ENCODE results near the gene CD101. TPM values are rescaled to one million over a fixed set of nuclear protein-coding genes. Genes with fewer than 3 reads are reported as not detected.

Gene CD101
- total and polyA plus RNA-seq, 2 of the 8 experiments (the other 6 are each of a cell fraction or from before 2014, with no cell fraction given), result 1.1 to 1.2 TPM

DNA sequence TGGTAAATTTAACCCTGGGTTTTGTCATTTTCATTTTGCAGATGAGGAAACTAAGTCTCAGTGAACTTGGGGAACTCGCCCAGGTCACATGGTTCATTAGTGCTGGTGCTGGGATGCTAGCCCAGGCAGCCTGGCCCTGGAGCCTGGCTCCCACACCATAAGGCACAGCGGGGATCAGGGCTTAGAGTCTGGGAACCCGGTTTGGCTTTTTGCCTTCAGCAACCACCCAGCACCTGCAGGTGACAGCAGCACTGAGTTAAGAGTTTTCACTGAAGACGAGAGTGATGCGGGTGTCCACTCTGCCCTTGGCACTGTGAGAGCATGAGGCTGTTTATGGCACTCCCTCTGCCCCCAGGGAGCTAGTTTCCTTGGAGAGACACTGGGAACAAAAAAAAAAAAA is 18.4 kb upstream of the CD101 start:
- Histone ChIP-seq H3K27ac (ENCODE audit: low read depth, low read length) (no peak overlapping the region), H3K14ac (ENCODE audit: insufficient read length) (no peak overlapping the region), H2BK12ac (ENCODE audit: low read depth, low read length) (no peak overlapping the region), H3K18ac (ENCODE audit: extremely low read depth, low read length) (no peak overlapping the region), H3K4ac (replicated peaks; ENCODE audit: insufficient read length, low read depth, low read length) (no peak overlapping the region), H2BK120ac (replicated peaks; ENCODE audit: low read depth, low read length) (no peak overlapping the region), H2AK5ac (ENCODE audit: low read depth, low read length) (no peak overlapping the region), H3K56ac (replicated peaks; ENCODE audit: insufficient read length, low read depth, low read length) (no peak overlapping the region), H2BK20ac (ENCODE audit: low read length) (no peak overlapping the region), H4K5ac (ENCODE audit: insufficient read length, low read depth, low read length) (no peak overlapping the region), H3K23ac (ENCODE audit: insufficient read length) (no peak overlapping the region), H3K9ac (replicated peaks in 1 of 4; ENCODE audit: extremely low read depth in 1 of 4, low read depth in 3 of 4, low read length in 3 of 4) (no peak overlapping the region), H3K36me3 (ENCODE audit: control insufficient read depth in 2 of 4, insufficient read depth in 4 of 4, low read length in 3 of 4) (peaks cover 0 to 4% (median under 1%) of the 10 kb centered on the region in 4 experiments; a peak in 2 of 8 replicates), H3K79me1 (ENCODE audit: low read depth, low read length) (no peaks in the 10 kb centered on the region), H3K4me3 (ENCODE audit: extremely low read depth in 1 of 4, insufficient read depth in 2 of 4, low read depth in 3 of 4, low read length in 4 of 4) (no peak overlapping the region), H3K4me2 (ENCODE audit: insufficient read depth in 1 of 2, low read depth in 2 of 2, low read length in 2 of 2) (no peak overlapping the region), H4K20me1 (replicated peaks in 1 of 2; ENCODE audit: control insufficient read depth in 1 of 2, insufficient read depth in 2 of 2, low read length in 2 of 2) (peaks cover 0 to 1% of the 10 kb centered on the region in 2 experiments), H2AFZ (ENCODE audit: low read length) (no peak overlapping the region), H2BK15ac (ENCODE audit: low read length) (no peak overlapping the region), H4K91ac (replicated peaks; ENCODE audit: insufficient read length, low read length) (no peak overlapping the region), H3K79me2 (ENCODE audit: control insufficient read depth in 1 of 2, insufficient read depth in 2 of 2, low read length in 2 of 2) (no peaks in the 10 kb centered on the region), H2BK5ac (ENCODE audit: low read depth, low read length) (no peak overlapping the region), H3K23me2 (ENCODE audit: low read depth, low read length) (no peaks in the 10 kb centered on the region), H3K4me1 (replicated peaks in 1 of 4; ENCODE audit: control insufficient read depth in 3 of 4, insufficient read depth in 4 of 4, low read length in 3 of 4) (peaks cover 0 to 8% (median 3%) of the 10 kb centered on the region in 4 experiments; a peak in 3 of 7 replicates), H3K9me3 (ENCODE audit: insufficient read depth in 2 of 2, low read depth in 1 of 2, low read length in 1 of 2) (no peaks in the 10 kb centered on the region), H4K8ac (ENCODE audit: extremely low read depth, insufficient read depth, low read length) (no peak overlapping the region), H3K27me3 (replicated peaks in 1 of 4; ENCODE audit: control insufficient read depth in 3 of 4, extremely low read depth in 1 of 4, insufficient read depth in 3 of 4, low read length in 3 of 4) (no peaks in the 10 kb centered on the region)
- ChIA-PET POLR2A (ENCODE audit: partially characterized antibody) (no interaction called here), CTCF (ENCODE audit: partially characterized antibody) (interaction anchor here (0.6 to 2.5 kb wide), 12 partner anchors 12 to 246 kb away, joined by 3 to 8 read pairs (median 4); partner anchors contain the start of gene CD101)
- no peak for FAIRE-seq
- no peak for TF ChIP-seq SP2 (IDR thresholded peaks at IDR 0.05; ENCODE audit: low read length)
- DNase-seq (ENCODE audit: low read depth in 1 of 2, low spot score in 2 of 2), result no peak
- 80% methylated on average over 5 of the region's 5 CpGs; no CpG with 5 or more reads in 1 of the 2 experiments for WGBS, 2 experiments (ENCODE audit: extremely low coverage in 1 of 2, insufficient coverage in 1 of 2, insufficient read length in 1 of 2, insufficient replicate concordance in 2 of 2, low coverage in 1 of 2, low lambda C conversion rate in 2 of 2, missing lambda C conversion rate in 1 of 2)
